ENCODE data around the gene ABHD14A. TPM values are rescaled to one million over a fixed set of nuclear protein-coding genes. Genes with fewer than 3 reads are reported as not detected.

ABHD14A gene
- total and polyA plus RNA-seq, 2 donors (not counting 1 experiment from before 2014, with no cell fraction given), result 5.1 to 10.2 TPM

- Histone ChIP-seq H3K36me3 (ENCODE audit: control insufficient read depth, insufficient read depth, low read length) (peaks cover 3% of the 10 kb centered on the region), H3K79me2 (ENCODE audit: control insufficient read depth, insufficient read depth, low read length) (peaks cover 14% of the 10 kb centered on the region), H4K20me1 (ENCODE audit: control insufficient read depth, extremely low read depth, insufficient read depth, low read length) (no peaks in the 10 kb centered on the region), H3K9me3 (ENCODE audit: control insufficient read depth, insufficient read depth, low read depth, low read length) (no peaks in the 10 kb centered on the region), H3K4me2 (ENCODE audit: extremely low read depth, insufficient read depth, low read length) (peak within 1 kb of the TSS; percentile 83), H3K4me3 (replicated peaks in 1 of 4; ENCODE audit: control extremely low read depth in 1 of 4, insufficient read depth in 1 of 4, low read depth in 3 of 4, low read length in 4 of 4) (peak within 1 kb of the TSS; percentile 59 to 82 (median 70)), H3K9ac (ENCODE audit: insufficient read depth, low read length) (peak within 1 kb of the TSS; percentile 67), H2AFZ (ENCODE audit: low read length) (no peak within 1 kb of the TSS), H3K27me3 (ENCODE audit: control insufficient read depth, insufficient read depth, low read length) (no peaks in the 10 kb centered on the region), H3K4me1 (ENCODE audit: control insufficient read depth, extremely low read depth, insufficient read depth, low read length) (peaks cover 8% of the 10 kb centered on the region), H3K27ac (ENCODE audit: insufficient read depth, low read length) (peak within 1 kb of the TSS; percentile 66)
- DNase-seq (ENCODE audit: low read depth in 2 of 2), result peak; percentile 30 to 40
- no peak for TF ChIP-seq CTCF (conservative IDR thresholded peaks at IDR 0.05 in 1 of 2, IDR thresholded peaks at IDR 0.05 in 1 of 2; ENCODE audit: low read depth in 1 of 2, low read length in 2 of 2)
- TF ChIP-seq EZH2 (IDR thresholded peaks at IDR 0.05; ENCODE audit: low read length, missing control alignments), result no peak
Measured at GRCh38 chr3:51967384-51968169, 7.3 kb upstream of the ABHD14A start, which contains the start of gene PCBP4. Gene PCBP4, minus strand, starts transcription at chr3:51967454. Its CDS starts 6,214 bp downstream, at chr3:51961240.

GRCh38 chr3:51968170-51968775, 6.6 kb upstream of the ABHD14A start:
- Histone ChIP-seq H3K4me3 (replicated peaks in 1 of 4; ENCODE audit: control extremely low read depth in 1 of 4, insufficient read depth in 1 of 4, low read depth in 3 of 4, low read length in 4 of 4) (peak overlapping the region; percentile 59 to 72 (median 68)), H3K36me3 (ENCODE audit: control insufficient read depth, insufficient read depth, low read length) (peaks cover 2% of the 10 kb centered on the region), H3K4me1 (ENCODE audit: control insufficient read depth, extremely low read depth, insufficient read depth, low read length) (peaks cover 6% of the 10 kb centered on the region), H3K9ac (ENCODE audit: insufficient read depth, low read length) (peak overlapping the region; percentile 64), H3K27me3 (ENCODE audit: control insufficient read depth, insufficient read depth, low read length) (no peaks in the 10 kb centered on the region), H3K79me2 (ENCODE audit: control insufficient read depth, insufficient read depth, low read length) (peaks cover 14% of the 10 kb centered on the region), H4K20me1 (ENCODE audit: control insufficient read depth, extremely low read depth, insufficient read depth, low read length) (no peaks in the 10 kb centered on the region), H3K4me2 (ENCODE audit: extremely low read depth, insufficient read depth, low read length) (peak overlapping the region; percentile 83), H3K9me3 (ENCODE audit: control insufficient read depth, insufficient read depth, low read depth, low read length) (no peaks in the 10 kb centered on the region), H3K27ac (ENCODE audit: insufficient read depth, low read length) (peak overlapping the region; percentile 66), H2AFZ (ENCODE audit: low read length) (no peak overlapping the region)
- peak in 1 of 2 donors; percentile 34 for DNase-seq (ENCODE audit: low read depth in 2 of 2)
- TF ChIP-seq CTCF (conservative IDR thresholded peaks at IDR 0.05 in 1 of 2, IDR thresholded peaks at IDR 0.05 in 1 of 2; ENCODE audit: low read depth in 1 of 2, low read length in 2 of 2) (no peak), EZH2 (IDR thresholded peaks at IDR 0.05; ENCODE audit: low read length, missing control alignments) (no peak)

- TF ChIP-seq EZH2 (IDR thresholded peaks at IDR 0.05; ENCODE audit: low read length, missing control alignments) (no peak), CTCF (conservative IDR thresholded peaks at IDR 0.05 in 1 of 2, IDR thresholded peaks at IDR 0.05 in 1 of 2; ENCODE audit: low read depth in 1 of 2, low read length in 2 of 2) (no peak)
- Histone ChIP-seq H3K4me2 (ENCODE audit: extremely low read depth, insufficient read depth, low read length) (no peak overlapping the region), H3K9me3 (ENCODE audit: control insufficient read depth, insufficient read depth, low read depth, low read length) (no peaks in the 10 kb centered on the region), H3K9ac (ENCODE audit: insufficient read depth, low read length) (no peak overlapping the region), H3K36me3 (ENCODE audit: control insufficient read depth, insufficient read depth, low read length) (peaks cover 2% of the 10 kb centered on the region), H3K27ac (ENCODE audit: insufficient read depth, low read length) (no peak overlapping the region), H3K79me2 (ENCODE audit: control insufficient read depth, insufficient read depth, low read length) (peaks cover 16% of the 10 kb centered on the region), H3K27me3 (ENCODE audit: control insufficient read depth, insufficient read depth, low read length) (no peaks in the 10 kb centered on the region), H4K20me1 (ENCODE audit: control insufficient read depth, extremely low read depth, insufficient read depth, low read length) (no peaks in the 10 kb centered on the region), H2AFZ (ENCODE audit: low read length) (no peak overlapping the region), H3K4me1 (ENCODE audit: control insufficient read depth, extremely low read depth, insufficient read depth, low read length) (peaks cover 8% of the 10 kb centered on the region), H3K4me3 (replicated peaks in 1 of 4; ENCODE audit: control extremely low read depth in 1 of 4, insufficient read depth in 1 of 4, low read depth in 3 of 4, low read length in 4 of 4) (peak overlapping the region in 1 of 4 experiments; percentile 72)
- no peak for DNase-seq (ENCODE audit: low read depth in 2 of 2)
Measured at GRCh38 chr3:51968883-51969678, 5.8 kb upstream of the ABHD14A start.

Data from fibroblast of lung (primary cell).